Sigmoid colon (tissue), 4 donors: Measurements from ENCODE around the gene TMEM213.

Source experiments
- CTCF ChIP-seq, 4 experiments: fragments of 450-650 bp in 3 of 4; fragments of 200-600 bp in 1 of 4; IDR thresholded peaks; one replicate each; pipeline ENCODE4 v1.5.1; 2016 to 2019; ENCODE audit warnings: antibody characterized with exemption in 4 of 4, mild to moderate bottlenecking in 3 of 4, moderate library complexity in 2 of 4
- POLR2AphosphoS5 ChIP-seq, 4 donors: sonication (generic); formaldehyde crosslinking; IDR thresholded peaks; one replicate each; pipeline ENCODE4 v1.6.1; 2017; ENCODE audit warnings: antibody characterized with exemption in 4 of 4

DNA sequence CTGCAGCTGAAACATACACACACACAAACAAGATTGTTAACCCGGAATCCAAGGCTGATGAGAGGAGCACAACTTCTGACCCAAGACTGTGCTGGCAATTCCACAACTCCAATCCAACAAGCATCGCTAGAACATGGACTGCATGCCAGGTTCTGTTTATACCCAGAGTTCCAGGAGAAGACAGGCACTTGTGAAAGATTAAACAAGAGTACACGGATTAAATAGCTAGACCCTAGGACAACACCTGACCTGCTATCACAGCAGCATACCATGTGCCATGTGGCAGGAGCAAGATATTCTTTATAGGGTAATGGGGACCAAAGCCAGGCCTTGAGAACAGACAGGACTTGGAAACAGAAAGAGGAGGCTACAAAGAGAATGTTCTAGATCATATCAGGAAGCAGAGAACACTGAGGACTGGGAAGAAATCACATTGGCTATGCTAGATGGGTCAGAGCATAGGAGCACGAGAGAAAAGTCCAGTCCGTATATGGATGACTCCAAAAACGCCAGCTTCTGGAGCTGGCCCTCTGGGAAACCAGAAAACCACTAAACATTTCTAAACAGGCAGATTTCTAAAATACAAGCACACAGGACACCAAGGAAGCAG is 83.9 kb downstream of the TMEM213 start:
- TF ChIP-seq CTCF (IDR thresholded peaks at IDR 0.05) = no peak
- TF ChIP-seq POLR2AphosphoS5 (IDR thresholded peaks at IDR 0.05) = no peak
